HG02623 (cell line): ENCODE results near the gene SIGLEC1.

ENCODE experiments used
- ATAC-seq: cut with Tn5 transposase; IDR thresholded peaks from one replicate; pipeline ENCODE4 v1.9.1; 2021; ENCODE audit warnings: moderate library complexity; ENCODE audit not compliant: unreplicated experiment

SIGLEC1 gene

DNA sequence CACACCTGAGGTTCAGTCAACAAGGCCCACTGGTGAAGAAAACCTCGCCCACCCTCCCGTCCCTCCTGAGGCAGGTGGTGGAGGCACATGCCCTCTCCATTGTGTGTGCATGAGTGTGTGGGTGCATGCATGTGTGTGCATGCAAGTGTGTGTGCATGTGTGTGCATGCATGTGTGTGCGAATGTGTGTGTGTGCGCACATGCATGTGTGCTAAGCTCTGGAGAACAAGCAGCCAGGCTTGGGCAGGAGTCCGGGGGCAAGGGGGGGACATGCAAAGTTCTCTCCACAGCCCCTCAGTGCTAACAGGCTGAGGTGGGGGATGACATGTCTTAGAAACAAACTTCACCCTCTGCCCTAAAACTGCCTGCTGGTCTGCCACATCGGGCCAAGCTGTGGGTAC lies 17.0 kb upstream of the SIGLEC1 start:
- no peak for ATAC-seq

DNA sequence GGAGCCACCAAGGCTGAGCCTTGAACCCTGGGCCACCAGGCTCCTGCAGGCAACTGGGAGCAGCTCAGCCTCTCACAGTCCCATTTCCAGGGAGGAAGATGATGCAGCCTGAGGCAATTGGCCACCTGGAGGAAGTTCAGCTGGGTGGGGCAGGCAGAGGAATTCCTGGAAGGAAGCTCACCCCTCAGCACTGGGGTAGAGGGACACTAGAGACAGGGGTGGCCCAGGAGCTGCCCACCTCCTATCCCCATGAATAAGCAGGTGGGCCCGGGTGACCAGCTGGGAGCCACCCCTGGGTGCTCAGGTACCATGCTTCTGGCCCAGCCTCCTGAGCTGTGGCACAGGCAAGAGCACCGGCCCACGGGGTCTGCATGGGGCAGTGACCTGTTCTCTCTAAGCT lies 16.5 kb upstream of the SIGLEC1 start:
- no peak for ATAC-seq

DNA sequence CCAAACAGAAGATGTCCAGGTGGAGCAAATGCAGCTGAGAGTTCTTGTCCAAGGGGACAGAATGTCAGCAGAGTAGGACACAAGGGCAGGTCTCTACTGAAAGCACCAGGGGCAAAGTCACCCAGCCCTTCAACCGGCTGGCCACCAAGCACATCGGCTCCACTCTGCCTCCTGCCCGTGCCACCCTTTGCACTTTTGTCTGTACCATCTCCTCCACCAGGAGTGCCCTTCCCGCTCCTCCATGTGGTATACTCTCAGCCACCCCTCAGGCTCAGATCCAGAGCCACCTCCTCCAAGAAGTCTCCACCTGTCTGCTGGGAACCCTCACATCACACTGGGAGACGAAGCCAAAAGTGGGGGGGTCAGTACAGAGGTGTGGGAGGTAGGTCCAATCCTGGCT lies 16.0 kb upstream of the SIGLEC1 start:
- ATAC-seq = no peak

- ATAC-seq = no peak
Observed at GRCh38 chr20:3727401-3728021, 15.1 kb upstream of the SIGLEC1 start.

GRCh38 chr20:3724356-3724755 lies 12.0 kb upstream of the SIGLEC1 start:
- no peak for ATAC-seq

- ATAC-seq = no peak
Observed at GRCh38 chr20:3723284-3723683, 10.9 kb upstream of the SIGLEC1 start.

GRCh38 chr20:3721912-3722311 lies 9.5 kb upstream of the SIGLEC1 start:
- ATAC-seq = no peak

DNA sequence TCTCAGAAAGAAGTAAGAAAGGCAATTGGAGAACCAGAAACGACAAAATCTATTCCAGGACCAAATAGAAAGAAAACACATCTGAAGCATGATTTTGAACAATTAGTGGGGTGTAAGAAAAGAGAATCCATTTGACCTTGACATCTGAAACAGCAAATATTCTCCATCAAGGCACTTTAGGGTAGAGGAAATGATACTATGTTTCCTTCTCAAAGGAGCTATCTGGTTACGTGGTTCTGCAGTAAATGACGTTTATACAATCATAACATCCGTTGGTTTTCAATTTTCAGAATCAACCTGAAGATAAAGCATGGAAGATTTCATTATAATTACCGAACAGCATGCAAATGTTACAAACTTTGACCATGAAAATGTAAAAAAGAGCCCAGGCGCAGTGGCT lies 8.2 kb upstream of the SIGLEC1 start:
- no peak for ATAC-seq

DNA sequence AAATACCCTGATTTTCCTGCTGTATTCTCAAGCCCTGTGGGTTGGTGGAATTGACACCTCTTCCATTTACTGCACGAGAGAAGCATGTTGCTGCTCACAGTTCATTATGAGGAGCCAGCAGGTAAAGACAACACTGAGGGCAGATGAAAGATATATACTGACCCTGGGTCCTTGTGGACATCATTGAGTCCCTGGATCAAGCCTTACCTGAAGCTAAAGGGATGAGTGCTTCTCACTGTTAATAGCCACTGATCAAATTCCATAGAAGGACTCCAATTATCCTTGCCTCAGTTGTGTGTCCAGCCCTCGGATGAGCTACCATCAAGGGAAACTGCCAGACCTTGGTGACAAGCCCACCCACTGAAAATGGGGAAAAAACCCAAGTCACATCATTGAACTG lies 7.7 kb upstream of the SIGLEC1 start:
- no peak for ATAC-seq

- no peak for ATAC-seq
Observed at GRCh38 chr20:3719046-3719445, 6.6 kb upstream of the SIGLEC1 start.

GRCh38 chr20:3716195-3716834 lies 3.9 kb upstream of the SIGLEC1 start:
- no peak for ATAC-seq

DNA sequence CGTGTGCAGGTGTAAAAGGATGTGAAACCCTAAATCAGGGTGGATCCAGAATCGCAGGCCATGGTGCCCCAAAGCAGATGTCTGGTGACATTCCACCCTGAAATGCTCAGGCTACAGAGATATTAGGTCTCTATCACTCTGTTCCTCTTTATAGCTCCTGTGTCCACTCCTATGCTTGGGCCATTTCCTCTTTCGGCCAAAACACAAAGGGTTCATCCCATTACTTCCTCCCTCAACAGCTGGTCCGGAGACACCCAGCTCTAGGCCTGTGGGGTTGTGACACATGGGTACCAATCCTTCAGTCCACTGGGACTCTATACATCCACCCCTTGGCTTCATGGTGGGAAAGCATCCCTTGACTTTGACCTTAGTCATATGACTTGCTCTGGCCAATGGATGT lies 1.7 kb upstream of the SIGLEC1 start:
- ATAC-seq = no peak

GRCh38 chr20:3711484-3711941 lies 887 bp downstream of the SIGLEC1 start:
- no peak for ATAC-seq

DNA sequence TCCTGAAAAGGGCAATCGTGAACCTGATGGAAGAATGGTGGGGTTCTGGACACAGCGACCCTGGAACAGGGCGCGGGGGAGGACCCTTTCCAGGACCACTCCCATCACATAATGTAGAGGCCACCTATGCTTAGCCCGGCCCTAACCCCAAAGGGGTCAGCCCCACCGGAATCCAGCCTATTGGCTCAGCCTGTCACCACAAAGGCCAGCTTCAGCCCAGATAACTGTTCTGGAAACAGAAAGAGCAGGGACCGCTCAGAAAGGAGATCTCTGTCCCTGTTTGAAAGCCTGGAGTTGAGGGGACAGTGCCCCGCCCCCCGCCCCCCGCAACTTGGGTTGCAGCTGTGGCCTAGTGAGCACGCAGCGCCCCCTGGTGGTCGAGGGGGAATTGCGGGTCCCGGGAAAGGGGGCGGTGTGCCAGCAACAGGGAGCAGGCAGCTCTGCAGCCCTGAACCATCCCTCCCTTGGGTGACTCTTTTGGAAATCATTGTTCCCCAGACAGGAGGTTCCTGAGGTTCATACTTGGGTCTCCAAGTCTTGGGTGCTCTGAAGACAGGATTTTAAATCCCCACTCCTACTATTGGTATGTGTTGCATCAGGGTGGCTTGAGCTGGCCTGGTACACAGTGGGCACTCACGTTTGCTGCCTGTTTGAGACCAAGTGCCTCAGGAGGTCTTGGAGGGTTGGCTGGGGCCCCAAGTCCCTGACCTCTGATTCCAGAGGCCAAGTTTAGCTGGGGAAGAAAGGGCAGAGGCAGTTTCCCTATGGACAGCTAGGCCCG lies 1.5 kb downstream of the SIGLEC1 start:
- no peak for ATAC-seq

DNA sequence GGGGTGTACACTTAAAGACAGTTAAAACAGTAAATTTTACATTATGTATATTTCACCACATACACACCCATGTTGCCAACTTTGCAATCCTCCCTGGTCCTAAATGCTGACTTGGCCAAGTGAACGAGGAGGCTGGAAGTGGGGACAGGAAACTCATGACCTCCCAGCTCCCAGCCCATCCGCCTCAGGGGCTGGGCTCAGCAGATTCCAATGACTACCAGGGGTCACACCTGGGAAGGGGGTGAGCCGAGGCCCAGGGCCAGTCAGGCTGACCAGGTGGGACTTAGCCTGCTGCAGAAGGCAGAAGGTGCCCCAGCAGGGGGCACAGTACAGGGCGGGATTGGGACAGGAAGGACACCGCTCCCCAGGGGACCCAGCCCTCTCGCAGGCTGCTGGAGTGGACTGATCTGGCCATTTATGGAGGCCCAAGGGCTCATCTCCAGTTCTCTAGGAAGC lies 2.4 kb downstream of the SIGLEC1 start:
- ATAC-seq = no peak

- ATAC-seq = no peak
Observed at GRCh38 chr20:3707508-3707899, 4.9 kb downstream of the SIGLEC1 start.

DNA sequence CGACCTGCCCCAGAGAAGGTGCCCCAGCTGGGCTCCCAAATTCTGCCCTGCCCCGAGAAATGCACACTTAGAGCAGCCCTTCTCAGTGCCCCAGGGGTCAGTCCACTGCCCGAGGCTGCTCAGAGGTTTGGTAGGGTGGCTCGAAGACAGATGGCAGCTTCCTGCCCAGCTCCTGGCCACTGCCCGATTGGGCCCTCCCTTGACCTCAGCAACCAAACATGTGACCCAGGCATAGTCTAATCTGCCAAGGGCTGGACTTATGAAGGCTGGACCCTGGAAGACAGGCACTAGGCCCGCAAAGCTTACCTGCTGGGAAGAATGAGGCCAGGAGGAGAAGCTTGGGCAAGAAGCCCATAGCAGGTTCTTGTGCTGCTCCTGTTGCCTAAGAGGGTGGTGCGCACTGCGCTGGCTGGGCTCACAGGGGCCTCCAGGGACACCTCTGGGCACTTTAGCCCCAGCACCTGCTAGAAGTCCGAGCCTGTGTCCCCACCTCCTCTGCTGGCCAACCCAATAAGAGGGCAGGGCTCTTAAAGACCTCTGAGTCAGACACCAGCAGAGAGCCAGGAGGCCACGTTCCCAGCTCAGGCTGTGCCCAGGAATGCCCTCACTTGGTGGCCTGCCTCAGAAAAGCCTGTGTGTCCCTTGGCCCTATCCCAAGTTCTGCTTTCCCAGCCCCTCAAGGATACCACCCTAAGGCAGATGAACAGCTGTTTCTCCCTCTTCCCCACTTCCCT lies 5.5 kb downstream of the SIGLEC1 start:
- ATAC-seq = no peak

GRCh38 chr20:3705970-3706739 lies 6.2 kb downstream of the SIGLEC1 start:
- ATAC-seq = no peak

DNA sequence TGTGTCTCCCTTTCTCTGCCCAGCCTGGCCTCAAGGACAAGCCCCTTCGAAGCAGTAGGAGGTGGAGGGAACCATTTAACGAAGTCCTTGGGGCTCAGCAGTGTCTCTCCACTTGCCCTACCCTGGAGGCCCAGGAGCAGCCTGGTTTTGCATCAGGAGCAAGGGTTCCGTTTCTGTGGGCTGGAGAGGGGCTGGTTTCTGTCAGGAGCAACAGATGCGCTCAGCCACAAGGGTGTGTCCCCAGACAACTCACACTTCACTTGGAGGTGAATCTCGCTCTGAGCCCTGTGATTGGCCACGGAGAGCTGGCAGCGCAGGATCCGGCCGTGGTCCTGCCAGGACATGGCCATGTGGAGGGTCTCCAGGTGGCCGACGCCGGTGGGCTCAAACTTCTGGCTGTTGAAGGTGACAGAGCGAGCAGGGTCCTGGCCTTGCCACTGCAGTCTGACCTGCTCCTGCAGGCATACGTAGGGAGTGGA lies 6.9 kb downstream of the SIGLEC1 start:
- ATAC-seq = no peak

- ATAC-seq = no peak
Observed at GRCh38 chr20:3704087-3704486, 8.3 kb downstream of the SIGLEC1 start.
